Spinal cord (tissue), 10 donors: ENCODE measurements around the gene LRRC34. TPM values are rescaled to one million over a fixed set of nuclear protein-coding genes. Genes with fewer than 3 reads are reported as not detected.

Experiments used
- DNase-seq, 6 donors: peaks; one replicate each; pipeline versions ENCODE4 v3.0.0 to v3.0.0-alpha.2; 2013 to 2015; ENCODE audit warnings: low spot score in 6 of 6, low read depth in 4 of 6
- H3K27ac ChIP-seq: one replicate; pipeline ENCODE4 v1.5.1; 2013; ENCODE audit warnings: low read depth, low read length, control low read depth
- H3K27me3 ChIP-seq: one replicate; pipeline ENCODE4 v1.6.1; 2013; ENCODE audit warnings: low read length; ENCODE audit not compliant: control insufficient read depth, insufficient read depth
- H3K36me3 ChIP-seq: one replicate; pipeline ENCODE4 v1.6.1; 2013; ENCODE audit warnings: low read length; ENCODE audit not compliant: control insufficient read depth, insufficient read depth
- H3K4me1 ChIP-seq: one replicate; pipeline ENCODE4 v1.6.1; 2013; ENCODE audit warnings: low read length; ENCODE audit not compliant: control insufficient read depth, insufficient read depth
- H3K4me3 ChIP-seq: one replicate; pipeline ENCODE4 v1.5.1; 2013; ENCODE audit warnings: low read depth, low read length, control low read depth
- H3K9me3 ChIP-seq: one replicate; pipeline ENCODE4 v1.6.1; 2013; ENCODE audit warnings: low read length; ENCODE audit not compliant: control insufficient read depth, insufficient read depth
- WGBS: methylation state at CpG from one replicate; pipeline ENCODE4 v1.1.5; 2013; ENCODE audit warnings: missing lambda C conversion rate; ENCODE audit not compliant: insufficient coverage; 5-methylcytosine and 5-hydroxymethylcytosine counted together
- long read RNA-seq, 4 donors: transcript quantifications; one replicate each; lab custom pipeline, GENCODE V29; 2026
- polyA plus RNA-seq, 2 donors: library from polyadenylated mRNA; unstranded; fragments of 120-200 nt; gene quantifications; one replicate each; pipeline ENCODE4 v1.2.1, GENCODE V29; 2013; ENCODE audit not compliant: insufficient read length in 2 of 2
- total RNA-seq, 2 donors: library from RNA; depleted of rRNA in 1 of 2; stranded (reverse); fragments of 120-200 nt in 1 of 2; fragments of >200 nt in 1 of 2; gene quantifications; one replicate each; pipeline versions ENCODE4 v1.2.3 to v1.2.4, GENCODE V29; 2013 to 2014
- donor health status: healthy.

LRRC34 gene
- 10 to 100 TPM; 13.1 to 14.1 TPM for total RNA-seq
- 10 to 100 TPM; 15.4 to 18.4 TPM for polyA plus RNA-seq
- long read RNA-seq, donor 1, partial matches to known transcripts: 0 of 6 reads
- long read RNA-seq, donor 1, other reads (novel, unspliced or antisense): 0 of 6 reads
- long read RNA-seq, donor 2, partial matches to known transcripts: 0 of 3 reads
- long read RNA-seq, donor 2, other reads (novel, unspliced or antisense): 0 of 3 reads
- long read RNA-seq, donor 3, partial matches to known transcripts: 0 of 5 reads
- long read RNA-seq, donor 3, other reads (novel, unspliced or antisense): 0 of 5 reads
- long read RNA-seq, donor 4: 0 reads

DNA sequence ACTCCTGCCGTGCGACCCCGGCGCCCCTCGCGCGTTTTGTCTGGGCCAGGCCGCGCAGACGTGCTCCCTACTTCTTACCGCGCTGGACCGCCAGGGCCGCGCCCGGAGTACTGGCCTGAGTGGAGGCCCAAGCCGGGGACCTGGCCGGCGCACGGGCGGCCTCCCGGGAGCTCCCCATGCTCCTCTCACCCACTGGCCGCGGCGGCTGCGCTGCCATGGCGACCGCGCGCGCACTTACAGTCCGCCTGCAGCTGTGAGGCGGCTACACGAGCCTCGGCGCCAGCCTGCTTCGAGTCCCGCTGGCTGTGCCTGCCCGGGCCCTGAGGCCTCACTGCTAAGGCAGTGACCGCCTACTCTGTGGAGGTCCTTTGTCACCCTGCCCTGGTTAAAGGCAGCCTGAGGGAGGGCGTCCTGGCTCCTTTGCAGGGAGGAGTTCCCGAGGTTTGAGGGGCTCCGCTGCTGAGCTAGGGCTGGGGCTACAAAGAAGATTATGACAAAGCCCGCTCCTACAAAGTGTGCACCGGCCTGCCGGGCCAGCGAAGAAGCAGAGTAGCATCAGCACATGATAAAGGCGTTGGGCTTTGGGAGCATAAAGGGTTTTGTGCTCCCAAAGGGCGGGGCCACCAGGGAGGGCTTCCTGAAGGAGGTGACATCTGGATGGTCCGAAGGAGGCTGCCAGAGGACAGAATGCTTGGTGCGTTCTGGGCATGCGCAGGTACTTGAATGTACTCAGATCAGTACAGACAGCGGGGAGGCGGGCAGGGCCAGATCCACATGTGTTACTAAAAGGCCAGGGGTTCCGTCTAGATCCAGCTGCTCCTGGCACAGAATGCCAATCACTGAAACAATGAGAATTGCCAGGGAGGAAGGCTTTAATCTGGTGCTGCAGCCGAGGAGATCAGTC is at the start of gene LRRC34, which contains the start of gene LRRIQ4:
Gene LRRC34, minus strand, starts transcription at position 573 of the 904 bp plus-strand sequence. Its CDS starts 356 bp downstream, at position 217.
Gene LRRIQ4, plus strand, starts transcription at position 539 of the 904 bp plus-strand sequence. CDS start 9,052 bp downstream, outside the sequence.
- H3K27me3 ChIP-seq: no peaks in the 10 kb centered on the region
- H3K9me3 ChIP-seq: peaks cover 5% of the 10 kb centered on the region
- H3K27ac ChIP-seq: peak within 1 kb of the TSS; percentile 87
- peak within 1 kb of the TSS; percentile 68 for H3K4me3 ChIP-seq
- H3K4me1 ChIP-seq: peaks cover 10% of the 10 kb centered on the region
- H3K36me3 ChIP-seq: no peaks in the 10 kb centered on the region
- 3% methylated on average over 55 of the region's 56 CpGs for WGBS
- peak; percentile 38 to 92 (median 58) for DNase-seq

DNA sequence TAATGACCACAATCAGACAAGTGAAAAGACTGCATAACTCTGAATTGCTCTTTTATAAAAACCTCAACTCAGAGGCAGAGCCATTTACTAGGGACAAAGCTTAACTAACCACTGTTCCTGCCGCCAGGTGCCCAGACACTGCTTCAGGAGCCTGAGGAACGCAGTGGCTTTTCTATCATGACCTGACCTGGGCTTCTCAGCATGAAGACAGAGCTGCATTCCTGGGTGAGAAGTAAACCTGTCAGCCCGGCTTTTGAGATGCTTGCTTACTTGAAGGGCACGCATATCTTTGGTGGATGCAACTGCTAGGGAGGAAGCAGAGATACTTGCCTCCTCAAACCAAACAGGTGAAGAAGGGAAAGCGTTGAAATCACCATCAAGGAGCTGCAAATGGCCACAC is 49.2 kb upstream of the LRRC34 start:
- Histone ChIP-seq H3K4me1 (no peaks in the 10 kb centered on the region), H3K4me3 (no peak overlapping the region), H3K36me3 (no peaks in the 10 kb centered on the region), H3K9me3 (no peaks in the 10 kb centered on the region), H3K27ac (no peak overlapping the region), H3K27me3 (no peaks in the 10 kb centered on the region)
- DNase-seq: no peak
- WGBS: 52% methylated on average over 5 of the region's 5 CpGs

DNA sequence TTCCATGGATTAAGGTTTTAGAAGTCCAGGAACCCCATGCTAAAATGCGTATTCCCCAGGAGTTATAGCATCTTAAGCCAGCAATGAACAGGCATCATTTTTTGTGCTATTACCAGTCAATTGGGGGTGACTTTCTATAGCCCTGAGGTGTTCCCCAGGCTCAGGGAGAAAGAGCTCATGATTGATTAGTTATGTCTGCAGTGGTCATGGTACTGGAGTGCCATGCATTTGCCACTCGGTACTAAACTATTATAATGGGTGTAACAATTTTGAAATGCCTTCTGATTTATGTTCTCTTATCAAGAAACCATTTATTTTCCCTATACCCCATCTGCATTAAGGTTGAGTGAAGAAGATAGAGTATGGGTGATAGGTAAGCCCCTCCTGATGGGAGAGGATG is 45.1 kb upstream of the LRRC34 start:
- no peak overlapping the region for H3K4me3 ChIP-seq
- 83% methylated on average over 1 of the region's 2 CpGs for WGBS
- no peaks in the 10 kb centered on the region for H3K4me1 ChIP-seq
- no peaks in the 10 kb centered on the region for H3K36me3 ChIP-seq
- H3K27me3 ChIP-seq: no peaks in the 10 kb centered on the region
- H3K27ac ChIP-seq: no peak overlapping the region
- no peaks in the 10 kb centered on the region for H3K9me3 ChIP-seq
- no peak for DNase-seq

- H3K9me3 ChIP-seq: no peaks in the 10 kb centered on the region
- no peak for DNase-seq
- H3K36me3 ChIP-seq: no peaks in the 10 kb centered on the region
- WGBS: no CpG with 5 or more reads among the region's 3 CpGs
- H3K27ac ChIP-seq: no peak overlapping the region
- H3K4me3 ChIP-seq: no peak overlapping the region
- H3K4me1 ChIP-seq: no peaks in the 10 kb centered on the region
- H3K27me3 ChIP-seq: no peaks in the 10 kb centered on the region
Observed at GRCh38 chr3:169855514-169855913, 42.8 kb upstream of the LRRC34 start.

DNA sequence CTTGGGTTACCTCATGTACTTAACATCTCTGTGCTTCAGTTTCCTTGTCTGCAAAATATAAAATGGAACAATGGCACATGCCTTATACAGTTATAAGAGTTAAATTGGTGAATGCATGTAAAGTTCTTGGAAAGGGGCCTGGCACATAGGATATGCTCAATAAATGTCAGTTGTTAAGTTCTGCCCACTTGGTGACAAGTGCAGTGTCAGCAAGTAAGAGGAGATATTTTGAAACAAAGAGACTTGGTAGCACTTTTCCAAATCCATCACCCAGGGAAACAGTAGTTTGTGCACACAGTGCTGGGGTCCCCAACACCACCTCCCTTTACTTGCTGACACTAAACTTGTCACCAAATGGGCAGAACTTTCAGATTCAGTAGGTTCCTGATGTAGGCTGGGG is 37.9 kb upstream of the LRRC34 start:
- no peak overlapping the region for H3K27ac ChIP-seq
- no peaks in the 10 kb centered on the region for H3K36me3 ChIP-seq
- DNase-seq: no peak
- no peaks in the 10 kb centered on the region for H3K9me3 ChIP-seq
- no peaks in the 10 kb centered on the region for H3K4me1 ChIP-seq
- no peaks in the 10 kb centered on the region for H3K27me3 ChIP-seq
- no peak overlapping the region for H3K4me3 ChIP-seq

DNA sequence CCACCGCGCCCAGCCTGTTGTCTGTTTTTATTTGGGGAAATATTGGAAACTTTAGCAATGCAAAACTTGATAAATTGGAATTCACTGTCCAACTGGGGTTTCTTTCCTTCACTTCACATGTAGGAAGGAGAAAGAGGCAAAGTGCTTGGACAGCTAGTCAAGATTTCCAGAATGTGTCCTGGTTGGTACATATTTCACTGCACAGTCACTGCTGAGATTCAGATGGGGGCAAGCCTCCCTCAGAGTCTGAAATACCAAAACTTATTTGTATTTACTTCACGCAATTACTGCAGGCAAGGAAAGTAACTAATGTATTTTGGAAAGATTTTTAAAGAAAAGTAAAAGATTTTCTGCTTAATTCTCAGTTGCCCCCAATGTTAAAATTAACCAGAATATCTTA is 36.0 kb upstream of the LRRC34 start:
- Histone ChIP-seq H3K27me3 (no peaks in the 10 kb centered on the region), H3K4me1 (no peaks in the 10 kb centered on the region), H3K36me3 (no peaks in the 10 kb centered on the region), H3K27ac (no peak overlapping the region), H3K4me3 (no peak overlapping the region), H3K9me3 (no peaks in the 10 kb centered on the region)
- no peak for DNase-seq
- WGBS: 100% methylated on average over 2 of the region's 3 CpGs

DNA sequence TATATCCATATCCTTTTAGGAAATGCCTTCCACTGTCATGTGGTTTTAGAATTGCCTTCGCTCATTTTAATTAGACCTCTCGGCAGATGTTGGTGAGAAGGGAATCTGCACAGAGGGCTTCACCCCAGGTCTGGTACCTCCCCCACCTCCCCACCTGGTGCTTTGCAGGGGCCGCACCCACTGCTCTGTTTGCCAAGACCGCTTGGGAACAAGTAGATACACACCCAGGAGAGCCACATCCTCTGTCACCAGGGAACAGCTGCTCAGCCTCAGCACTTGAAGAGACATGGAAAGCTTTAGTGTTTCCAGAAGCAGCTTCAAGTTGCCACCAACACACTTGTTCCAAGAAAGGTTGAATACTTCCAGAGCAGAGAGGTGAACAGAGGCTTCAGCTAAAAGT is 35.2 kb upstream of the LRRC34 start:
- no peak overlapping the region for H3K4me3 ChIP-seq
- DNase-seq: no peak
- WGBS: 83% methylated on average over 2 of the region's 4 CpGs

DNA sequence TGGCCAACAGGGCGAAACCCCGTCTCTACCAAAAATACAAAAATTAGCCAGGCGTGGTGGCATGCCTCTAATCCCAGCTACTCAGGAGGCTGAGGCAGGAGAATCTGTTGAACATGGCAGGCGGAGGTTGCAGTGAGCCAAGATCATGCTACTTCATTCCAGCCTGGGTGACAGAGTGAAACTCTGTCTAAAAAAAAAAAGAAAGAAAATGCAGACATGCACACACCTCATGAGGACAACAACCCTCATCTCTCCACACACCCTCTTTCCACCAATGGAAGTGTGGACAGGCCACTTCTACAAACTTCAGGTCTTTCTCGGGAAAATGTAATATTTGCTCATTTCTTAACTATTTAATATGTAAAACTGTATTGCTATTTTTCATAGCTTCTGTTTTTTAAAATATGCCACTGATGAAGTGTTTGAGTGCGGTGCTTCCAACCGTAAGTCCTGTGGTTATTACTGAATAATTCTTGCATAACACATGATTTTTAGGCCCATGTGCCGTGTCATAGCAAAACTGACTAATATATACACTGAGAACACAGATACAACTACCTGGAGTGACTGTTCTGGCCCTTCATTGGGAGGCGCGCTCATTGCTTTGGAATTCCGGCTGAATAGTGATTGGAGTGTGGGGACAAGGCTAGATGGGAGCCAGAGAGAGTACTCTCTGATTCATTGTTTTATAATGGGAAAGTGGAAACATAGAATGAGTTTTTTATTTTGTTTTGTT is 33.9 kb upstream of the LRRC34 start:
- DNase-seq: no peak
- Histone ChIP-seq H3K27me3 (no peaks in the 10 kb centered on the region), H3K27ac (no peak overlapping the region), H3K36me3 (no peaks in the 10 kb centered on the region), H3K9me3 (no peaks in the 10 kb centered on the region), H3K4me3 (no peak overlapping the region), H3K4me1 (no peaks in the 10 kb centered on the region)
- WGBS: 92% methylated on average over 7 of the region's 11 CpGs

More for the DNA sequence above, 35.2 kb upstream of the LRRC34 start:
- no peaks in the 10 kb centered on the region for H3K4me1 ChIP-seq
- no peaks in the 10 kb centered on the region for H3K27me3 ChIP-seq
- H3K36me3 ChIP-seq: no peaks in the 10 kb centered on the region
- no peaks in the 10 kb centered on the region for H3K9me3 ChIP-seq
- no peak overlapping the region for H3K27ac ChIP-seq

GRCh38 chr3:169842960-169843359 is 30.3 kb upstream of the LRRC34 start:
- no peak for DNase-seq
- 71% methylated on average over 3 of the region's 3 CpGs for WGBS
- Histone ChIP-seq H3K4me3 (no peak overlapping the region), H3K9me3 (no peaks in the 10 kb centered on the region), H3K4me1 (no peaks in the 10 kb centered on the region), H3K27ac (no peak overlapping the region), H3K36me3 (no peaks in the 10 kb centered on the region), H3K27me3 (no peaks in the 10 kb centered on the region)
